NCI-H1436 treated with DMSO at 0.1 percent for 48 hours (cell line): ENCODE data around the gene RAX2.
"Not testable (repeated sequence)": the region's sequence is repeated elsewhere in the genome, so short reads cannot be mapped to it uniquely, and the experiment has no call there.

Experiments used
- DNase-seq: peaks from one replicate; lab custom pipeline; 2025; lab: John Stamatoyannopoulos, UW

Gene RAX2

GRCh38 chr19:3771906-3772455, at the start of gene RAX2:
Gene RAX2 (minus strand): TSS chr19:3772228. CDS start chr19:3771742, 486 bp downstream.
- DNase-seq, result no peak

GRCh38 chr19:3821156-3821555, 49.1 kb upstream of the RAX2 start:
- no peak for DNase-seq

- DNase-seq, result no peak
Measured at GRCh38 chr19:3819989-3820388, 48.0 kb upstream of the RAX2 start.

GRCh38 chr19:3818918-3819317, 46.9 kb upstream of the RAX2 start:
- no peak for DNase-seq

- no peak for DNase-seq
Measured at GRCh38 chr19:3818466-3818865, 46.4 kb upstream of the RAX2 start.

- no peak for DNase-seq
Measured at GRCh38 chr19:3817761-3818160, 45.7 kb upstream of the RAX2 start.

GRCh38 chr19:3816566-3817218, 44.7 kb upstream of the RAX2 start:
- DNase-seq, result no peak

GRCh38 chr19:3816148-3816547, 44.1 kb upstream of the RAX2 start:
- not testable (repeated sequence) for DNase-seq

GRCh38 chr19:3814648-3815047, 42.6 kb upstream of the RAX2 start:
- DNase-seq, result no peak

- DNase-seq, result no peak
Measured at GRCh38 chr19:3813473-3814392, 41.7 kb upstream of the RAX2 start.

GRCh38 chr19:3810708-3811355, 38.8 kb upstream of the RAX2 start:
- no peak for DNase-seq

- no peak for DNase-seq
Measured at GRCh38 chr19:3809881-3810707, 38.1 kb upstream of the RAX2 start.

- no peak for DNase-seq
Measured at GRCh38 chr19:3808420-3809143, 36.6 kb upstream of the RAX2 start.

GRCh38 chr19:3807574-3808354, 35.7 kb upstream of the RAX2 start:
- no peak for DNase-seq

GRCh38 chr19:3807131-3807480, 35.1 kb upstream of the RAX2 start:
- DNase-seq, result no peak

GRCh38 chr19:3805859-3806258, 33.8 kb upstream of the RAX2 start:
- no peak for DNase-seq

GRCh38 chr19:3804429-3804828, 32.4 kb upstream of the RAX2 start:
- DNase-seq, result no peak

- no peak for DNase-seq
Measured at GRCh38 chr19:3803986-3804385, 32.0 kb upstream of the RAX2 start.

GRCh38 chr19:3803114-3803888, 31.3 kb upstream of the RAX2 start:
- DNase-seq, result no peak
